HFFc6 (cell line): ENCODE data around the gene GPC1. TPM values are rescaled to one million over a fixed set of nuclear protein-coding genes. Genes with fewer than 3 reads are reported as not detected.

Source experiments
- DNase-seq: peaks from one replicate; pipeline ENCODE4 v3.0.0-alpha.2; 2018
- H3K27ac Mint-ChIP-seq: 2 replicates; pipeline ENCODE4 v1.8.0; 2020; ENCODE audit warnings: mild to moderate bottlenecking, mixed read lengths
- H3K27me3 Mint-ChIP-seq: 2 replicates; pipeline ENCODE4 v1.8.0; 2021; ENCODE audit warnings: mild to moderate bottlenecking, moderate library complexity, mixed read lengths; ENCODE audit not compliant: insufficient read depth
- H3K36me3 Mint-ChIP-seq: 2 replicates; pipeline ENCODE4 v1.8.0; 2021; ENCODE audit warnings: low read depth, mixed read lengths
- H3K4me1 Mint-ChIP-seq: 2 replicates; pipeline ENCODE4 v1.8.0; 2020; ENCODE audit warnings: low read depth, mixed read lengths
- H3K4me3 Mint-ChIP-seq: 2 replicates; pipeline ENCODE4 v1.8.0; 2020; ENCODE audit warnings: mild to moderate bottlenecking, moderate library complexity, mixed read lengths
- H3K9me3 Mint-ChIP-seq: 2 replicates; pipeline ENCODE4 v1.8.0; 2020; ENCODE audit warnings: mild to moderate bottlenecking, mixed read lengths
- total RNA-seq, 6 experiments: library from RNA; stranded (reverse); fragmentation: NEBNext Ultra II Directional; extraction: Animal tissue kit (Norgen Biotek cat#: 25700); gene quantifications; 2 replicates in 1 of 6; 3 replicates in 5 of 6; pipeline ENCODE4 v1.2.3, GENCODE V29; 2021
- TF ChIP-seq, protein P1 (sequence below): fragments of 200-600 bp; sonication (generic); IDR thresholded peaks from 2 replicates; pipeline ENCODE4 v1.5.0; 2021; ENCODE audit warnings: antibody characterized with exemption, mild to moderate bottlenecking

The GPC1 gene
- total RNA-seq, 6 experiments from 2014 or later: 315 to 403 (median 350) TPM

- TF ChIP-seq, protein P1, sequence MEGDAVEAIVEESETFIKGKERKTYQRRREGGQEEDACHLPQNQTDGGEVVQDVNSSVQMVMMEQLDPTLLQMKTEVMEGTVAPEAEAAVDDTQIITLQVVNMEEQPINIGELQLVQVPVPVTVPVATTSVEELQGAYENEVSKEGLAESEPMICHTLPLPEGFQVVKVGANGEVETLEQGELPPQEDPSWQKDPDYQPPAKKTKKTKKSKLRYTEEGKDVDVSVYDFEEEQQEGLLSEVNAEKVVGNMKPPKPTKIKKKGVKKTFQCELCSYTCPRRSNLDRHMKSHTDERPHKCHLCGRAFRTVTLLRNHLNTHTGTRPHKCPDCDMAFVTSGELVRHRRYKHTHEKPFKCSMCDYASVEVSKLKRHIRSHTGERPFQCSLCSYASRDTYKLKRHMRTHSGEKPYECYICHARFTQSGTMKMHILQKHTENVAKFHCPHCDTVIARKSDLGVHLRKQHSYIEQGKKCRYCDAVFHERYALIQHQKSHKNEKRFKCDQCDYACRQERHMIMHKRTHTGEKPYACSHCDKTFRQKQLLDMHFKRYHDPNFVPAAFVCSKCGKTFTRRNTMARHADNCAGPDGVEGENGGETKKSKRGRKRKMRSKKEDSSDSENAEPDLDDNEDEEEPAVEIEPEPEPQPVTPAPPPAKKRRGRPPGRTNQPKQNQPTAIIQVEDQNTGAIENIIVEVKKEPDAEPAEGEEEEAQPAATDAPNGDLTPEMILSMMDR: no peak
- H3K4me1 Mint-ChIP-seq: no peaks in the 10 kb centered on the region
- H3K4me3 Mint-ChIP-seq: no peak overlapping the region
- H3K27ac Mint-ChIP-seq: no peak overlapping the region
- no peaks in the 10 kb centered on the region for H3K27me3 Mint-ChIP-seq
- H3K36me3 Mint-ChIP-seq: no peaks in the 10 kb centered on the region
- no peaks in the 10 kb centered on the region for H3K9me3 Mint-ChIP-seq
- DNase-seq: no peak
These were observed 68.4 kb downstream of the GPC1 start for GRCh38 chr2:240503848-240504247.

- H3K27me3 Mint-ChIP-seq: no peaks in the 10 kb centered on the region
- no peaks in the 10 kb centered on the region for H3K9me3 Mint-ChIP-seq
- no peaks in the 10 kb centered on the region for H3K36me3 Mint-ChIP-seq
- TF ChIP-seq, protein P1: no peak
- H3K4me1 Mint-ChIP-seq: no peaks in the 10 kb centered on the region
- H3K4me3 Mint-ChIP-seq: no peak overlapping the region
- no peak overlapping the region for H3K27ac Mint-ChIP-seq
- no peak for DNase-seq
These were observed 70.4 kb downstream of the GPC1 start for GRCh38 chr2:240505910-240506309.

DNA sequence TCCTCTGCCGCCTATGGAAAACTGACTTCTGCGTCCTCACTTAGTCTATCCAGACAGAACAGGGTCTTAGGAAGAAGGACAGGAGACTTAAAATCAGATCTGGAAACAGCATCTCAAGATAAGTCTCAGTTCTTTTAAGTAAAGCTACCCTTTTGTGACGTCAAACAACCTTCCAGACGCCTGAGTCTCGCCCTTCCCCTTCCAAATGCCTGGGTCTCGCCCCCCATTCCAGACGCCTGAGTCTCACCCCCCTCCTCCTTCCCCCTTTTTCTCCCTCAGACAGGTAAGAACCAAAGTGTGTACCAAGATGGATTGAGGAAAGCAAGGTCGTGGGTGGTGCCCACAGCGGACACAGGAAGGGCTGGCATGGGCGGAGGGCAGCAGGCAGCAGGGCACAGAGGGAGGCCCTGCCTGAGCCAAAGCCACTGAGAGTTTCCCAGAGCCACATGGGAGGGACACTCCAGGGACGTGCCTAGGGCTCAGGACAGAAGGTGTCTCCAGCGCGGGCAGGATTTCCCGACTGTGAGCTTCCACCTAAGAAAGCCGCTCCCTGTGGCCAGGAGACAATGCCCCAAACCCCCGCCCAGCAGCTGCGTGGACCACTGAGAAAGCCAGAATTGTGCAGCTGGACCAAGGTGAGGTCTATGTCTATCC, 71.1 kb downstream of the GPC1 start:
- Mint-ChIP-seq H3K9me3 (no peaks in the 10 kb centered on the region), H3K27me3 (no peaks in the 10 kb centered on the region), H3K4me1 (no peaks in the 10 kb centered on the region), H3K4me3 (no peak overlapping the region), H3K36me3 (no peaks in the 10 kb centered on the region), H3K27ac (no peak overlapping the region)
- no peak for DNase-seq
- TF ChIP-seq, protein P1: no peak

DNA sequence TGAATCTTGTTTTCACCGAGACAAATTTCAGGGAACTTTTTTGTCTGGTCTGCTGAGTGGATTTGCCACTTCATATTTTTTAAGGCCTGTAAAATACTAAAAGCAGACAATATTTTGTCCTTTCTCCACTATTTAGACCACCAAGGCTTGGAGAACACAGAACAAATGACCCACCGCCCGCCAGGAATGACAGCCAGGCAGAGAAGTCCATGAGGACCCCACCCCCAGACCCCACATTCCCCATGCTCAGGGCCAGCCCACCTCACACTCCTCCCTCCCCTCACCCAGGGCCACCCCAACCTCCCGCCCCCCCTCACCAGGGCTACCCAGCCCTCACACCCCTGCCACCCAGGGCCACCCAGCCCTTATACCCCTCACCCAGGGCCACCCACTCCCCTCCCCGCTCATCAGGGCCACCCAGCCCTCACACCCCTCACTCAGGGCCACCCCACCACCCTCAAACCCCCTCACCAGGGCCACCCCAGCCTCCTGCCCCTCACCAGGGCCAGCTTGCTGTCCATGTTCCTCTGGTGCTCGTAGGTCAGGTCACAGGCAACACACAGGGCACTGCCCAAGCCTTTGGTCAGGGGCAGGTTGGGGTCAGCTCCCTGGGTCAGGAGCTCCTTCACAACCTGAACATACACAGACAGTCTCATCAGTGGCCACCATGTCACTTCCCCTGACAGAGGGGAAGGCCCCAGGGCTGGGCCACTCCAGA, 71.8 kb downstream of the GPC1 start:
- TF ChIP-seq, protein P1: no peak
- Mint-ChIP-seq H3K4me3 (no peak overlapping the region), H3K9me3 (no peaks in the 10 kb centered on the region), H3K4me1 (no peaks in the 10 kb centered on the region), H3K36me3 (no peaks in the 10 kb centered on the region), H3K27me3 (no peaks in the 10 kb centered on the region), H3K27ac (no peak overlapping the region)
- no peak for DNase-seq

DNA sequence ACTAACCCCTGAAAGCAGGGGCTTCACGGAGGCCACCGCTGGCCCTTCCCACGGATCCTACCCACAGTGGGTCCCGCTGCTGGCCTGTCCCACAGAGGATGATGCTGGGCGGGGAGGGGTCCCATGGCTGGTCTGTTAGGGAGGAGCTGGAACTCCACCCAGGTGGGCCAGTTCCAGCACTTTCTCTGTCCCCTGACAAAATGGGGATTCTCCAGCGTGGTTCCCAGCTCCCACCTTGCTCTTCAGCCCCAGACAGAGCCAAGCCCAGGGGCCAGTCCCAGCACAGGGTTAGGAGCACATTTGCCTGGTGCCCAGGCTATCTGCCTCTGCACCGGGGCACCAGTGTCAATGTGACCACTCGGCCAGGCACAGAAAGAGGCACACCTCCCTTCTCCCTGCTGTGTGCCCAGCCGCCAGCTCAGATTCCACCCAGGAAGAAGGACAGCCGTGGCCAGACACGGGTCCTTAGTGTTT, 72.4 kb downstream of the GPC1 start:
- Mint-ChIP-seq H3K4me1 (no peaks in the 10 kb centered on the region), H3K4me3 (no peak overlapping the region), H3K27ac (no peak overlapping the region), H3K36me3 (no peaks in the 10 kb centered on the region), H3K27me3 (no peaks in the 10 kb centered on the region), H3K9me3 (no peaks in the 10 kb centered on the region)
- no peak for DNase-seq
- TF ChIP-seq, protein P1: no peak
